Activated CD4-positive, alpha-beta T cell treated with anti-CD3 and anti-CD28 coated beads for 24 hours (primary cell): ENCODE data around the gene CAPN12.

ENCODE experiments used
- DNase-seq, 2 donors: peaks; one replicate each; pipeline ENCODE4 v3.0.0-alpha.2; 2020; ENCODE audit warnings: low read depth in 2 of 2

Gene CAPN12

GRCh38 chr19:38726761-38727301 is 17.4 kb downstream of the CAPN12 start:
- DNase-seq = no peak

- DNase-seq = no peak
These were observed 18.0 kb downstream of the CAPN12 start for GRCh38 chr19:38726284-38726673.

DNA sequence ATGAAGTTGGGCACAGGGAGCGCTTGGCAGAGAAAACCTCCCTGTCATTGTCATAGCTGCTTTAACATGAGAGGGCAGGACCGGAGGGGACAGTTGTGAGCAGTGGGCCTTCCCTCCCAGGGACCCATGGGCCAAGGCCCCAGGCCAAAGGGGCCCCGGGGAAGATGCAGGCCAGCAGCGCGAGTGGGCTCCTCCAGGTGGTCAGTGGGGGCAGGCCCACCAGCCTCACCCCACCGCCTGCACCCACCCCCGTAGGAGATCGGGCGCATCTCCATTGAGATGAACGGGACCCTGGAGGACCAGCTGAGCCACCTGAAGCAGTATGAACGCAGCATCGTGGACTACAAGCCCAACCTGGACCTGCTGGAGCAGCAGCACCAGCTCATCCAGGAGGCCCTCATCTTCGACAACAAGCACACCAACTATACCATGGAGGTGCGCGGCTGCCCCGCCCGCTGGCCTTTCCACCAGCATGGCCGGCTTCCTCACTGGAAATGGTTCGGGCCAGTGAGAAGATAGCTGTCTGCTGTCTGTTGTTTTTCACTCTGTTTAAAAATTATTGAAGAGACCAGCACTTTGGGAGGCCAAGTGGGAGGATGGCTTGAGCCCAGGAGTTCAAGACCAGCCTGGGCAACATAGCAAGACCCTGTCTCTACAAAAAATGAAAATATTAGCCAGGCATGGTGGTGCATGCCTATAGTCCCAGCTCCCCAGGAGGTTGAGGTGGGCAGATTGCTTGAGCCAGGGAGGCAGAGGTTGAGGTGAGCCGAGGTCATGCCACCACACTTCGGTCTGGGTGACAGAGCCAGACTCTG is 18.6 kb downstream of the CAPN12 start:
- DNase-seq = no peak

- DNase-seq = no peak
These were observed 20.1 kb downstream of the CAPN12 start for GRCh38 chr19:38723990-38724854.

DNA sequence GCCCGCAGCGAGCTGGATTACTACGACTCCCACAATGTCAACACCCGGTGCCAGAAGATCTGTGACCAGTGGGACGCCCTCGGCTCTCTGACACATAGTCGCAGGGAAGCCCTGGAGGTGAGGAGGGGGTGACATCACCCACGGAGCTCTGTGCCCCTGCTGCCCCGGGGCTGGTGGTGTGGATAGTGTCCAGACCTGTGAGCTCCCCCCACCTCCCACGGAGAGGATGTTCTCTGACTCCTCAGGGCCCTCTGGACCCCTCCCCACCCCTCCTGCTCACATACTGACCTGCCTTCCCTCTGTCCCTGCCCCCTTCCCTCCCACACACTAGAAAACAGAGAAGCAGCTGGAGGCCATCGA is 20.7 kb downstream of the CAPN12 start:
- no peak for DNase-seq

- no peak for DNase-seq
These were observed 21.2 kb downstream of the CAPN12 start for GRCh38 chr19:38722947-38723605.

DNA sequence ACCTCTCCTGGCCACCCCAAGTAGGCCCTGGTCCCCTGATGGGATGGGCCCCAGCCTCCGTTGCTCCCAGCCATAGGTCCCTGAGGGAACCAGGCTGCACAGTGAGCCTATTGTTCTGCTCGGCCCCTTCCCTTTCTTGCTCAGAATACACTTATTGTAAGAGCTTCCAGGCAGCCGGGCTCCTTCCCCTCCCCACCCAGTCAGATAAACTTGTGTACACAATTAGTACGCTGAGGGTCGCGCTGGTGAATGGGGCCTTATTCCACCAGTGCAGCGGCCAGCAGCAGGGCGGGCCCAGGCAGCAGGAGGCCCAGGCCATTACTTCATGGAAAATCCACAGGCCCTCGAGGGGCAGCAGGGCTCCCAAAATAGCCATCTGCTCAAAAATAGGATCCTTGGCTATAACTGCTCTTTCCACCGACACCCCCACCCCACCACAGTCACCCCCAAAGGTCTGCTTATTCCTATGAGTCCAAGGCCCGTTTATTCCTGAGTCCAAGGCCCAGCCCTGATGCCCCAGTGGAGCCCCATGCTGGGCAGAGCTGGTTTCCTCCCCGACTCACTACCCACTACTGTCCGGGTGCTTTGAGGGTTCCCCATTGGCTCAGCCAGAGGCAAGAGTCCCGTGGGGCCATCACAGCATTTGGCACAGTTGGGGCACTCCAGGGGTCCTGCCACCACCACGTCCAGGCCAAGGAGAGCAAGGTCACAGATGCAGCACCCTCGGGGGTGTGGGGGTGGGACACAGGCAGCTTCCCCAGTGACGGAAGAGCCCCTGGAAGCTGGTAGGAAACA is 22.1 kb downstream of the CAPN12 start:
- no peak for DNase-seq

- no peak for DNase-seq
These were observed 22.8 kb downstream of the CAPN12 start for GRCh38 chr19:38721496-38721895.

DNA sequence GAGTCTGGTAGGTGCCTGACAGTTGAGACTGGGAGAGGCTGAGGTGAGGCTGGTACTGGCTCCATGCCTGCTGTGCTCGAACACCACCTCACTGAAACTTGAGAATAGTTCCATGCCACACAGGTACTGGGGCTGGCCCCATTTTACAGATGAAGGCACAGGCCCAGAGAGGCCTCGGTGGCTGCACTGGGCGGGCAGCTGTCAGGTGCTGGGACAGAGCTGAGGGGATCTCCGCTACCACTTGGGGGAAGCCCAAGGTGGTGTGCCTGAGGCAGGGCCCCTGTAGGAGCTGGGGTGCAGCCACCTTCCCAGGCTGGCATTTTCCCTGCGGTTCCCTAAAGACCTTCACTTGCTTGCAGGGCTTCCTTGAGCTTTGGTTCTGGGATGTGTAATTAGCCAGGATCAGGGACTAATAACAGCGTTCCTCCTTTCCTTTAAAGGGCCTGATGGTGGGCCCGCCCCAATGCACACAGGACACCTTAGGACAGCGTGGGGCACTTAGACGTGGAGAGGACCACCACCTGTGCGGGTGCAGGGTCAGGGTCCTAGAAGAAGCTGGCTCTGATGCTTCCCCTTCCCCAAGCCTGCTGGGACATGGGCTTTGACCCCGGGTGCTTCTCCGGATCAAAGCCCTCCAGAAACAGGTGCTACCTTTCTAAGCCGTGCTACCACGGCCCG is 23.6 kb downstream of the CAPN12 start:
- no peak for DNase-seq

DNA sequence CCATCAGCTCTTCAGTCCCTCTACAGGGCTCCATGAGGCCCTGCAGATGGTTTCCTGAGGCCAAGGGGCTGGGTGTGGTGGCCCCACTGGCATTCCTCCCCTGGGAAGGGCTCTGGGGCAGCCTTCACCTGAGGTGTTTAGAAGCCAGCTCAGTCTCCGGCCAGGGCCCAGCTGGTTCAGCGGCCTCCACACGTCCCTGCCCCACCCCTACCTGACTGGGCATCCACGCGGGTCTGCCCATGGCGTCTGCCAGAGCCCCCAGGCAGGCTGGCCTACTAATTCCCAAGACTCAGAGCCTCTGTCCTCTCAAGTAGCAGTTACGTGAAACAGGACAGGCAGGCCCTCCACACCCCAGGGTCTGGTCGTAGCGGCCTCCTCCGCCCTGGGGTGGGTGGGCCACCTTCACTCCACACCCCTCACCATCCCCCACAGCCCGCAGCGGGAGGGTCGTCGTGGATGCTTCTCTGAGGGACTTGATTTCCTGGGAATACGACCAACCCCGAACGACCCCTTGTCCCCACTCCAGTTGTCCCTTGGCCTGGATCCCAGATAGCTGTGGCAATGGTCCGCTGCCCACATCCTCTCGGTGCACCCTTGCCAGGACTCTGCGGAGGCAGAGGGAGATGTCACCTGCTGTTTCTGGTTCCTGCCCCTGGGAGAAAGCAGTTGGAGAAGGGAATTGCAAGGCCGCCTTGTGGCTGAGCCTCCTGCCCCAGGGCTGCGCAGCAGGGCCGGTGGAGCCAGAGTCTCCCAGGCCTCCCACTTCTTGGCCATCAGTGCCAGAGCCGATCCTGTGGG is 24.3 kb downstream of the CAPN12 start:
- no peak for DNase-seq

- DNase-seq = no peak
These were observed 25.3 kb downstream of the CAPN12 start for GRCh38 chr19:38718747-38719543.

- DNase-seq = no peak
These were observed 26.4 kb downstream of the CAPN12 start for GRCh38 chr19:38717855-38718254.

DNA sequence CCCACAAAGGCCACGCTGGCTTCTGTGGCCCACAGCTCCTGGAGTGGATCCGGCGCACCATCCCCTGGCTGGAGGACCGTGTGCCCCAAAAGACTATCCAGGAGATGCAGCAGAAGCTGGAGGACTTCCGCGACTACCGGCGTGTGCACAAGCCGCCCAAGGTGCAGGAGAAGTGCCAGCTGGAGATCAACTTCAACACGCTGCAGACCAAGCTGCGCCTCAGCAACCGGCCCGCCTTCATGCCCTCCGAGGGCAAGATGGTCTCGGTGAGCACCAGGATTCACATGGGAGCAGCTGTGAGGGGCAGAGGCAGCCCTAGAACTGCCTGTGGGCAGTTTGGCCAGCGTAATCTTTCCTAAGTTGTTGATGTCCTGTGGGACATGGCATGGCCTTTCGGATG is 27.2 kb downstream of the CAPN12 start:
- no peak for DNase-seq

DNA sequence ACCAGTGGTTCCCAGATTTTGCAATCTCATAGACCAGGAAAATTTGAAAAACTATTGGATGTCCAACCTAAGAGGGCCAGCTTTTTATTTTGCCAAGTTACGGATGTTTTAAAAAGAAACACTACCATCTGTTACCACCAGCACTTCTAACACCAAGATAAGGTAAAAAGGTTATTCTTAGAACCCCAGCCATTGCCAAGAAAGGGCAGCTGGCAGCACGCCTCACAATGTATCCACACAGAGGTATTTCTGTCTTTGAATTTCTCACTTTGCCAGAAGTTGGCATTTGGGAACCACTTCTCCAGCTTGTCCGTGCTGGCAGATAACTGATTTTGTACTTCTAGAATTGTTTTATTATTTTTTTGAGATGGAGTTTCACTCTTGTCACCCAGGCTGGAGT is 28.7 kb downstream of the CAPN12 start:
- no peak for DNase-seq

- DNase-seq = no peak
These were observed 29.9 kb downstream of the CAPN12 start for GRCh38 chr19:38714354-38714778.

- DNase-seq = no peak
These were observed 30.4 kb downstream of the CAPN12 start for GRCh38 chr19:38713865-38714264.

GRCh38 chr19:38713227-38713649 is 31.0 kb downstream of the CAPN12 start:
- no peak for DNase-seq

- no peak for DNase-seq
These were observed 32.0 kb downstream of the CAPN12 start for GRCh38 chr19:38712161-38712748.

DNA sequence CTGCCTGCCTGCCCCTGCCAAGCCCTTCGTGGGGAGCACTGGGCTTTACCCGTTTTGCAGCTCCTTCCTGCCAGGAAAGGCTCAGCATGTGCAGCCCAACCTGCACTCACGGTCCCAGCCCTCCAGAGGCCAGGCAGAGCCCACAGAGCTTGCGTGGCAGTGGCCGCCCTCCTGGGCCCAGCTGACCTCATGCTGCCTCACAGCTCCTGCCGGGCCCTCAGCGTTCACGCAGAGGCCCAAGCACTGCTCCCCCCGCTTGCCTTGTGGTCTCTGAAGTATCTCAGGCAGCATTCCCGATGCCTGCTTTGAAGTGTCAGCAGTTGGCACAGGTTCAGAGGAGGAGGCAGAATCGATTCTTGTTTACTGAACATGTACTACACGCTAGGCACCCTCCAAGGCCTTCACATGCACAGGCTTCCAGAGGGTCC is 32.5 kb downstream of the CAPN12 start:
- DNase-seq = no peak
